Hepatocyte (in vitro differentiated cells): ENCODE results near the gene GJC2.

Source experiments
- CTCF ChIP-seq: fragments of 200-600 bp; sonication (generic); IDR thresholded peaks from 2 replicates; pipeline ENCODE4 v1.5.1; 2016; ENCODE audit warnings: antibody characterized with exemption, mild to moderate bottlenecking; ENCODE audit not compliant: poor library complexity
- EZH2 ChIP-seq: fragments of 200-600 bp; sonication (generic); IDR thresholded peaks from 2 replicates; pipeline ENCODE4 v1.6.1; 2016; ENCODE audit warnings: antibody characterized with exemption, mild to moderate bottlenecking, borderline replicate concordance
- EZH2phosphoT487 ChIP-seq: fragments of 200-600 bp; sonication (generic); IDR thresholded peaks from one replicate; pipeline ENCODE4 v1.6.1; 2018; ENCODE audit warnings: antibody characterized with exemption, mild to moderate bottlenecking, low read depth, moderate library complexity; ENCODE audit not compliant: unreplicated experiment, severe bottlenecking

GRCh38 chr1:228160201-228160761 lies 10.6 kb downstream of the GJC2 start:
- TF ChIP-seq CTCF (no peak), EZH2phosphoT487 (no peak), EZH2 (no peak)
